ENCODE measurements around the gene KREMEN2.

KREMEN2 gene

DNA sequence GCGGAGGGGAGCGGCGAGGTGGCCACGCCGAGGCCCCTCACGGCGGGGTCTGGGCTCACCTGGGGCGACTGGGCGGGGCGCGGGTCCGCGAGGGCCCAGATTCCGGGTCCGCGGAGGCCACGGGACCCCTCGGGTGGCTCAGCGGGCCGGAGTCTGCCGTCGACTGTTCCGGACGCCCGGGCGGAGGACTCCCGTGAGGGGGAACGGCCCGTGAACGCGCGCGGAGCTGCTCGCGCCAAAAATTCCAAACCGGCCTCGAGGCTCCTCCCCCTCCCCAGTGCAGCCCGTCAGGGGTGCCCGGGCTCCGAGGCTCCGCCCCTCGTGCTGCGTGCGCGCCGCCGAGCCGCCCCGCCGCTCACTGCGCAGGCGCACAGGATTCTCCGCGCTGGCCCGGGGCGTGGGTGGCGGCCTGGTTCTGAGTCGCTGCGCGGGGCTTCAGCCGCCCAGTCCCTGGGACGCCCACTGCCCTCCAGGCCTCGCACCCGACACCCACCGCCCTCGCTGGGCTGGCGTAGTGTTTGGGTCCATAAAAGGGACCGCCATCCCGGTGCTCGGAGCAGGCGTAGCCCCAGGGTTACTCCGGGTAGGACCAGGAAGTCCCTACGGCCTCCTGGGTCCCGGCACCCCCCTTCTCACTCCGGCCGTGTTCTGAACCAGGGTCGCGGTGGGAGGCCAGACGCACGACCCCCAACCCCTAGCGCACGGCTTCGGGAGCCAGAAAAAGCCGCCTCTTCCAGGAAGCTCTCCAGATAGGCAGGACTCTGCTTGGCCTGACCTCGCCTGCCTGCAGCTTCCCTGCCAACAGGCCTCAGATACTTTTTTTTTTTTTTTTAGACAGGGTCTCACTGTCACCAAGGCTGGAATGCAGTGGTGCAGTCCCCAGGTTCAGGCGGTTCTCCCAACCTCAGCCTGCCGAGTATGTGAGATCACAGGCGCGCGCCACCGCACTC lies 16.4 kb downstream of the KREMEN2 start, which contains the start of gene PKMYT1:
PKMYT1 (minus strand) TSS at position 220 of the 950 bp plus-strand sequence. CDS start 789 bp downstream, outside the sequence.
- peak; percentile 88 for DNase-seq

DNA sequence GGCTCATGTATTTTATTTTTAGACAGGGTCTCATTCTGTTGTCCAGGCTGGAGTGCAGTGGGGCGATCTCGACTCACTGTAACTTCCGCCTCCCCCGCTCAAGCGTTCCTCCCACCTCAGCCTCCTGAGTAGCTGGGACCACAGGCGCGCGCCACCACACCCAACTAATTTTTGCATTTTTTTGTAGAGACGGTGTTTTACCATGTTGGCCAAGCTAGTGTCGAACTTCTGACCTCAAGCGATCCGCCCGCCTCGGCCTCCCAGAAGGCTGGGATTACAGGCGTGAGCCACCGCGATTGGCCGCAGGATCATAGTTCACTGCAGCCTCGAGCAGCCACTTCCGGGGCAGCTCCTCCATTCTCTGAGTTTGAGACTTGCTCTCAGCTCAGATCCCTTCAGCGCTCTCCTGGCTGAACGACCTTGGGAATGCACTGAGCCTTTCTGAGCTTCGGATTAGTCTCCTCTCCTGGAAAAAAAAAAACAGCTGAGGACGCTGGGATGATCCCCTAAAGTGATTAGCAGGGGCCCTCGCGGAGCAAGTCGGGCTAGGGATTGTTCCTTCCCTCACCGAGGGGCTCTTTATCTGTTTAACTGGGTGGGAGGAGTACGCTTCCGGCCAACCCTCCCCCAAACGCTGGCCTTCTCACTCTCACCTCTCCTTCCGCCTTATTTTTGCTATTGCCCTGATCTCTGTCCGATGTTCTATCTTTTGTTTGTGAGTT lies 17.3 kb downstream of the KREMEN2 start:
- no peak for DNase-seq

- no peak for DNase-seq
Measured at GRCh38 chr16:2981899-2982250, 17.8 kb downstream of the KREMEN2 start.

DNA sequence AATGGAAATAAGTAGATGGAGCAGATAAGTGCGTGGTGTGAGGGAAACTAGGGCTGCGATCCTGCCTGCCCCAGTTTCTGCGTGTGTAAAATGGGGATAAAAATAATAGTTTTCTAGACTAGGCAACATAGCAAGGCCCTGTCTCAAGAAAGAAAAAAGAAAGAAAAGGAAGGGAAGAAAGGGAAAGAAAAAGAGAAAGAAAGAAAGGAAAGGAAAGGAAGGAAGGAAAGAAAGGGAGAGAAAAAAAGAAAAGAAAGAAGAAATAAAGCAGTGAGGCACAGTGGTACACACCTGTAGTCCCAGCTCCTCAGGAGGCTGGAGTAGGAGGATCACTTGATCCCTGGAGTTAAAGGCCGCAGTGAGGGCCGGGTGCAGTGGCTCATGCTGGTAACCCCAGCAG lies 18.3 kb downstream of the KREMEN2 start:
- no peak for DNase-seq

- DNase-seq: peak; percentile 62
Measured at GRCh38 chr16:2983706-2984136, 19.6 kb downstream of the KREMEN2 start.

- no peak for DNase-seq
Measured at GRCh38 chr16:2985462-2985861, 21.4 kb downstream of the KREMEN2 start.

DNA sequence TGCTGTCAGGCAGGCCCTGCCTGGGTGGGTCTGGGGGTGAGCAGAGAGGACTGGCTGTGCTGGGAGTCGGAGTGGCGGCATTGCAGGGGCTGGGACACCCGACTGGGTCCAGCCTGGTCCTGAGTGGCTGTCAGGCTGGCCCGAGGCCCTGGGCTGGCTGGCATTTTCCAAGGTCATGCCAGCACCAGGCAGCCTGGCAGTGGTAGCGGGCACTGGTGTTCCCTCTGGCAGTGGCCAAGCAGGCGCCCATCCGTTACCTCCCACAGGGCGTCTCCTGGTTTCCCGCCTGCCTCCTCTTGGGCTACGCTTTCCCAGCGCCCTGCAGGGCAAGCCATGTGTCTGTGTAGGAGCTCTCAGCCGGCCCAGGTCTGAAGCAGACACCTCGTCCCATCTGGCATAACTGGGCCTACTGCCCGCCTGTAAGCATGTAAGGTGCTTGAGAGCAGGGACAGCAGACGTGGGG lies 21.8 kb downstream of the KREMEN2 start:
- DNase-seq: no peak

- no peak for DNase-seq
Measured at GRCh38 chr16:2986623-2987188, 22.6 kb downstream of the KREMEN2 start.

GRCh38 chr16:2987286-2987685 lies 23.2 kb downstream of the KREMEN2 start:
- DNase-seq: no peak

- DNase-seq: no peak
Measured at GRCh38 chr16:2987833-2988232, 23.8 kb downstream of the KREMEN2 start.

DNA sequence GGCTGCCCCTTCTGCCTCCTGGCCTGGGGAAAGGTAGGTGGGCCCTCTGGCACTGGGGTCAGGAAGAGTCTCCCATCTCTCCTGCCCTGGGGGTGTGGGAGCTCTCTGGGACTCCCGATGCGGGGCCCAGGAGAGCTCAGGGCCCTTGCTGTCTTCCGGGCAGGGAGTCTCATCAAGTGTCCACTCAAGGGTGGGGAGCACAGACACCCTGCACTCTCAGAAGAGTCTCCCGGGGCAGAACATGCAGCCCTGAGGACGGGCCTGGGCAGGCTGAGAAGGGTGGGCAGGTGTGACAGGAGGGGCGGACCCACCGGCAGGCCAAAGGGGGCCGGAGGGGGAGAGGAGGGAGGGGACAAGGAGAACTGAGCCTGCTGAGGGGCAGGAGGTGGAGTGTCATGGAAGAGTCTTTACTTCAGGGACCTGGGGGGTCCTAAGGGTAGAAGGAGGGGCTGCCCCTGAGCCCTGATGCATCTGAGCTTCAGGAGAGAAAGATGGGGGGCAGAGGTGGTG lies 24.6 kb downstream of the KREMEN2 start:
- DNase-seq: no peak

- DNase-seq: no peak
Measured at GRCh38 chr16:2990891-2991290, 26.8 kb downstream of the KREMEN2 start.

- DNase-seq: no peak
Measured at GRCh38 chr16:2991566-2992261, 27.6 kb downstream of the KREMEN2 start.

DNA sequence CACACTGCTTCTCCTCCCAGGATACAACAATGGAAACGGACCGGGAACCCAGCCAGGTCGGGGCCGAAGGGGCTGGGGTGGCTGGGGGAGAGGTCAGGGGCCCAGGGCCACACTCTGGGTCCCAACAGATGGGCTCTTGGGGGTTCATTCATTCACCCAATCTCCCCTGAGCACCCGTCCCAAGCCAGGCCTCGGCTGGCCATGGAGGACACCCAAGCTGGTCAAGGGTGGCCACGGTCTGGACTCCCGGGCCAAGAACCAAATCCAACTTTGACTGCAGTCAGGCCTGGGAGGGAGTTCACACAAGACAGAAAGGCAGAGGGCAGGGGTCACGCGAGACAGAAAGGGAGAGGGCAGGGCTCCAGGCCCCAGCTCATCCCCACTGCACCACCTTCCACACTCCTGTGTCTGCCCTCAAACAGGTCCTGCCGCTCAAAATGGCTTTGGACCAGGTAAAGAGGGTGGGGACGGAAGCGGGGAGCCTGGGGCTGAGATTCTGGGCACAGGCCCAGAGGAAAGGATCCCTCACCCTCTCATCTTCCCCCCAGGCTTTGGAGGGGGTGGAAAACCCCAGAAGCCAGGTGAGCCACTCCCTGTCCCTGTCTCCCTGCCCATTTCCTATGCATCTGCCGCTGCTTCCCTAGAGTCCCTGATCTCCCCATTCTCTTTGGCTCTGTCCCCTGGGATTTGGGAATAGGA lies 28.5 kb downstream of the KREMEN2 start:
- DNase-seq: no peak

DNA sequence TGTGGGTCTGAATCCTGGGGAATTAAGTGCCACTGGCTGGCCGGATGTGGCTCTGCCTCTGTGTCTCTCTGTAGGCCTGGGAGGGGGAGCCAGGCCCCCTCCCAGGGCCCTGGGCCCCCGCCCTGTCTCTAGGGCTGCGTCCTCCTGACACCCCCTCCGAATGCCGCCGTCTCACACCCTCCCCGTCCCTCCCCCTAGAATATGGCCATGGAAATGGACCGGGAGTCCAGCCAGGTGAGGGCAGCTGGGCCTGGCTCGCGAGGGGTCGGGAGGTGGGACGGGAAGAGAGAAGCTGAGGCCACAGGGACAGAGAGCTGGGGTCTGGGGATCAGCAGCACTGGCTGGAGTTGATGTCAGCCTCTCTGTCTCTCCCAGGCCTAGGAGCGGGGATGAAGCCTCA lies 32.2 kb downstream of the KREMEN2 start:
- DNase-seq: no peak

GRCh38 chr16:2999929-3000328 lies 35.9 kb downstream of the KREMEN2 start:
- no peak for DNase-seq

DNA sequence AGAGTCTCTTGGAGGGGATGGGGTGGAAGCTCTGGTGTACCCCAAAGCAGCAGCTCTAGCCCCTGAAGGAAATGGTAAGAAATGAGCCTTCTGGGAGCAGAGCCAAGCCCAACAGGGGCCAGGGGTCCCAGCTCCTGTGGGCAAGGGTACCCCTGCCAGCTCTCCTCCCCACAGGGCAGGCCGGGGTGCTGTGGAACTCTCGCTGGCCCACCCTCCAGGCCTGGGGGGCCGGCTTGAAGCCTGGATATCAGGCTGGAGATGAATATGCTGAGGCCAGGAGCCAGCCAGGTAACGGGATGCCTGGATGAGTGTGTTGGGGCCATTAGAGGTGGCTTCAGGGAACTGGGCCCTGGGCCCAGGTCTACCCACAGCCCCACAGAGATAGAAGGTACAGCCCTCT lies 36.5 kb downstream of the KREMEN2 start:
- no peak for DNase-seq

DNA sequence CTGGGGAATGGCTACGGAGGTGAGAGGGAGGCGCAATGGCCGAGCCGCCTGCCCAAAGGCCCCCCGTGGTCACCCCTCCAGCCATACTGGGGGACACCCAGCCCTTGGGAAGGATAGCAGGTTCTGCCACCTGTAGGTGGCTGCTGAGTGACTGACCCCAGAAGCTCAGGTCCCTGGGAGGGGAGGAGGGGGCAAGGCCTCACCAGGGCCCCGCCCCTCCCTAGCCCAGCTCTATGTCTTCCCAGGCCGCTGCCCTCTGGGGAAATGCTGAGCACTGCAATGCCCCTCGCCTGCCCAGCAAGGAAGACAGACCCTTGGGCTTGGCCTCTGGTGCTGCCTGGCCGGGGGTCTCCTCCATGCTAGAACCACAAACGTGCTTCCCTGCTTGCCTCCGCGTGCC lies 37.2 kb downstream of the KREMEN2 start:
- DNase-seq: no peak

GRCh38 chr16:3003582-3004270 lies 39.7 kb downstream of the KREMEN2 start:
- DNase-seq: peak; percentile 99

DNA sequence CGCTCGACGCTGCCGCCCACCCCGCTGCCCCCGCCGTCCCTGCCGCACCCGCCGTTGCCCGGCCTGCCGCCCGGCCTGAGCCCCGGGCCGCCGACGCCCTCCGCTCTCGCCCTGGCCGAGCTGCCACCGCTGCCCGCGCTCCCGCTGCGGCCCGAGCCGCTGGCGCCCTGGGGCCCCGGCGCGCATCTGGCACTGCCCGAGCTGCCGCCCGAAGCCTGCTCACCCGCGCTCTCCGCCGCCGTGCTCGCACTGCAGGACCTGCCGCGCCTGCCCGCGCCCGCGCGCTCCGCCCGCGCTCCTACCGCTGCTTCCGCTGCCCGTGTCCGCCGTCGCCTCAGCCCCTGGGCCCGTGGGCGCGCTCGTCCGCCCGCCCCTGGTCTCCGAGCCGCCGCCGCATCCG lies 40.2 kb downstream of the KREMEN2 start:
- DNase-seq: no peak

GRCh38 chr16:3004781-3005284 lies 40.8 kb downstream of the KREMEN2 start:
- no peak for DNase-seq

Data from CD4-positive, alpha-beta T cell treated with Interleukin-4 for 4 hours (primary cell).